Femur (tissue), 1 donor: ENCODE results near the gene GLUL.
A peak's percentile ranks its signal among the peaks of the same experiment; 100 is the strongest.

Experiments
- DNase-seq: peaks from one replicate; pipeline ENCODE4 v3.0.0-alpha.2; 2017

Gene GLUL

GRCh38 chr1:182391362-182392049 lies at the start of gene GLUL:
GLUL (minus strand) TSS chr1:182391790; CDS start chr1:182388737, 3,053 bp downstream.
- peak; percentile 95 for DNase-seq

- DNase-seq = no peak
These were observed 46.7 kb upstream of the GLUL start for GRCh38 chr1:182438326-182438725.

- DNase-seq = no peak
These were observed 42.0 kb upstream of the GLUL start for GRCh38 chr1:182433580-182433979.

- DNase-seq = no peak
These were observed 39.7 kb upstream of the GLUL start for GRCh38 chr1:182431278-182431677.

GRCh38 chr1:182430263-182431068 lies 38.9 kb upstream of the GLUL start:
- no peak for DNase-seq

- DNase-seq = no peak
These were observed 36.5 kb upstream of the GLUL start for GRCh38 chr1:182428043-182428442.

- no peak for DNase-seq
These were observed 35.1 kb upstream of the GLUL start for GRCh38 chr1:182426442-182427430.

- no peak for DNase-seq
These were observed 24.2 kb upstream of the GLUL start for GRCh38 chr1:182415789-182416188.

GRCh38 chr1:182413969-182414368 lies 22.4 kb upstream of the GLUL start:
- no peak for DNase-seq

GRCh38 chr1:182413486-182413885 lies 21.9 kb upstream of the GLUL start:
- DNase-seq = no peak

- DNase-seq = no peak
These were observed 19.2 kb upstream of the GLUL start for GRCh38 chr1:182410620-182411273.

GRCh38 chr1:182410138-182410537 lies 18.5 kb upstream of the GLUL start:
- DNase-seq = no peak

- DNase-seq = no peak
These were observed 17.0 kb upstream of the GLUL start for GRCh38 chr1:182408435-182409075.

- DNase-seq = no peak
These were observed 16.1 kb upstream of the GLUL start for GRCh38 chr1:182407724-182408123.

GRCh38 chr1:182406012-182406411 lies 14.4 kb upstream of the GLUL start:
- DNase-seq = no peak

- no peak for DNase-seq
These were observed 14.0 kb upstream of the GLUL start for GRCh38 chr1:182405578-182405977.

- no peak for DNase-seq
These were observed 13.2 kb upstream of the GLUL start for GRCh38 chr1:182404781-182405180.

GRCh38 chr1:182400567-182400966 lies 9.0 kb upstream of the GLUL start, which contains the start of gene TEDDM1:
TEDDM1 (minus strand) TSS chr1:182400667; CDS start chr1:182400485, 182 bp downstream.
- no peak for DNase-seq

- DNase-seq = no peak
These were observed 6.2 kb upstream of the GLUL start for GRCh38 chr1:182397653-182398393.

GRCh38 chr1:182395906-182396305 lies 4.3 kb upstream of the GLUL start:
- no peak for DNase-seq
